Esophagus squamous epithelium (tissue), 4 donors: ENCODE data around the gene POC1A.
"Not testable (repeated sequence)": the region's sequence is repeated elsewhere in the genome, so short reads cannot be mapped to it uniquely, and the experiment has no call there.

Source experiments
- CTCF ChIP-seq, 6 experiments: fragments of 450-650 bp in 4 of 6; fragments of 200-600 bp in 2 of 6; sonication (generic) in 2 of 6; IDR thresholded peaks; one replicate each; pipeline ENCODE4 v1.5.1; 2016 to 2019; ENCODE audit warnings: antibody characterized with exemption in 6 of 6, mild to moderate bottlenecking in 4 of 6, moderate library complexity in 4 of 6
- POLR2A ChIP-seq, 4 donors: fragments of 450-650 bp; IDR thresholded peaks; one replicate each; pipeline ENCODE4 v1.6.1; 2017; ENCODE audit warnings: antibody characterized with exemption in 4 of 4, mild to moderate bottlenecking in 4 of 4, moderate library complexity in 3 of 4

- not testable (repeated sequence) for TF ChIP-seq CTCF, POLR2A (IDR thresholded peaks at IDR 0.05)
Measured at GRCh38 chr3:52151991-52152390, 2.2 kb downstream of the POC1A start.
